ENCODE results near the gene NOP14. TPM values are rescaled to one million over a fixed set of nuclear protein-coding genes. Genes with fewer than 3 reads are reported as not detected.

Gene NOP14
- total and polyA plus RNA-seq, 4 donors = 13.3 to 25.4 (median 19.7) TPM

DNA sequence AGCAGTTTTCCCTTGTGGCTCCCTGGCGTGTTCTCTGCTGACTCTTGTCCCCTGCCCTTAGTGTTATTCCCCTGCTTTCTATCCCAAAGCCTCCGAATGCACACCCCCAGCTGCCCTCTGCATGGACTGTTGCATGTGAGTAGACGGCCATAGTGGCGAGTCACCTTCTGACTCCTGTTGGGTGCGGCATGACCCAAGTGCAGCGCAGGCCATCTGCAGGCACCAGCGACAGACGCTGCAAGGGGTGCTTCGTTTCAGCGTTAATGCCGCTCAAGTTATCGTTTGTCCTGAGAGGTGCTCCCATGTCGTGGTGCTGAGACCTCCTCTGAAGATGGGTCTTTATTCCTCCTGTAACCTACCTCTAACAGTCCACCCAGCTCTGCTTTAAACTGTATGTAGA, 57.7 kb downstream of the NOP14 start:
- Histone ChIP-seq H3K9me3 (ENCODE audit: control insufficient read depth in 4 of 4, insufficient read depth in 3 of 4, low read length in 3 of 4) (no peaks in the 10 kb centered on the region), H3K36me3 (ENCODE audit: control insufficient read depth in 4 of 4, insufficient read depth in 4 of 4, low read length in 4 of 4) (peaks cover 35 to 66% (median 56%) of the 10 kb centered on the region in 4 donors), H3K27ac (ENCODE audit: low read depth in 1 of 2, low read length in 1 of 2) (no peak overlapping the region), H3K27me3 (ENCODE audit: control insufficient read depth in 3 of 3, insufficient read depth in 3 of 3, low read length in 2 of 3) (no peaks in the 10 kb centered on the region), H3K4me1 (ENCODE audit: control insufficient read depth in 5 of 5, insufficient read depth in 5 of 5, low read length in 5 of 5) (peaks cover 0 to 13% (median 0%) of the 10 kb centered on the region in 5 donors), H3K9ac (ENCODE audit: insufficient read depth in 1 of 2, low read length in 2 of 2) (no peak overlapping the region), H3K4me3 (no peak overlapping the region)
- DNase-seq (no peak), ATAC-seq (ENCODE audit: insufficient read depth, low FRiP score) (no peak)
- 93 to 94% methylated on average over 13 of the region's 13 CpGs for WGBS, 2 donors
- TF ChIP-seq, protein P1, sequence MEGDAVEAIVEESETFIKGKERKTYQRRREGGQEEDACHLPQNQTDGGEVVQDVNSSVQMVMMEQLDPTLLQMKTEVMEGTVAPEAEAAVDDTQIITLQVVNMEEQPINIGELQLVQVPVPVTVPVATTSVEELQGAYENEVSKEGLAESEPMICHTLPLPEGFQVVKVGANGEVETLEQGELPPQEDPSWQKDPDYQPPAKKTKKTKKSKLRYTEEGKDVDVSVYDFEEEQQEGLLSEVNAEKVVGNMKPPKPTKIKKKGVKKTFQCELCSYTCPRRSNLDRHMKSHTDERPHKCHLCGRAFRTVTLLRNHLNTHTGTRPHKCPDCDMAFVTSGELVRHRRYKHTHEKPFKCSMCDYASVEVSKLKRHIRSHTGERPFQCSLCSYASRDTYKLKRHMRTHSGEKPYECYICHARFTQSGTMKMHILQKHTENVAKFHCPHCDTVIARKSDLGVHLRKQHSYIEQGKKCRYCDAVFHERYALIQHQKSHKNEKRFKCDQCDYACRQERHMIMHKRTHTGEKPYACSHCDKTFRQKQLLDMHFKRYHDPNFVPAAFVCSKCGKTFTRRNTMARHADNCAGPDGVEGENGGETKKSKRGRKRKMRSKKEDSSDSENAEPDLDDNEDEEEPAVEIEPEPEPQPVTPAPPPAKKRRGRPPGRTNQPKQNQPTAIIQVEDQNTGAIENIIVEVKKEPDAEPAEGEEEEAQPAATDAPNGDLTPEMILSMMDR (IDR thresholded peaks at IDR 0.05; ENCODE audit: control extremely low read depth, extremely low read depth) = no peak

DNA sequence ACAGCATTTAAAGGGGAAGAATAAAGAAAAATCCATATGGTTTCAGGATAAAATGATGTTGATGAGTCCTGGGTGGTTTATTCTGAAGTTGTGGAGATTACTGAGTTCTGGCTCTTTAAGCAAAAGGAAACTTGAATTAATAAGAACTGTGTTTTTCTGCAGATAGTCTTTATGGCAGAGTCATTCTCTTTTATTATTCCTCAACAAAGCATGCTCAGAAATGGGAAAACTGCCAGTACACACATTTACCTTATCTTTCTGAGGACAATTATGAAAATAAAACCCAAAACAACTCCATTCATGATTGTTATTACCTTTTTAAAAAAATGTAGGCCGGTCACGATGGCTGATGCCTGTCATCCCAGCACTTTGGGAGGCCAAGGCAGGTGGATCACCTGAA, 61.1 kb downstream of the NOP14 start:
- no peak for ATAC-seq (ENCODE audit: insufficient read depth, low FRiP score)
- peaks cover 42 to 67% (median 58%) of the 10 kb centered on the region in 4 donors for H3K36me3 ChIP-seq (ENCODE audit: control insufficient read depth in 4 of 4, insufficient read depth in 4 of 4, low read length in 4 of 4)
- no peak overlapping the region for H3K9ac ChIP-seq (ENCODE audit: insufficient read depth in 1 of 2, low read length in 2 of 2)
- 90 to 91% methylated on average over 2 of the region's 2 CpGs for WGBS, 2 donors
- H3K27me3 ChIP-seq (ENCODE audit: control insufficient read depth in 3 of 3, insufficient read depth in 3 of 3, low read length in 2 of 3) = no peaks in the 10 kb centered on the region
- TF ChIP-seq, protein P1 (IDR thresholded peaks at IDR 0.05; ENCODE audit: control extremely low read depth, extremely low read depth) = no peak
- H3K4me3 ChIP-seq = no peak overlapping the region
- peaks cover 0 to 2% (median 0%) of the 10 kb centered on the region in 5 donors for H3K4me1 ChIP-seq (ENCODE audit: control insufficient read depth in 5 of 5, insufficient read depth in 5 of 5, low read length in 5 of 5)
- H3K27ac ChIP-seq (ENCODE audit: low read depth in 1 of 2, low read length in 1 of 2) = no peak overlapping the region
- no peaks in the 10 kb centered on the region for H3K9me3 ChIP-seq (ENCODE audit: control insufficient read depth in 4 of 4, insufficient read depth in 3 of 4, low read length in 3 of 4)
- DNase-seq = no peak

GRCh38 chr4:2901186-2901585, 62.0 kb downstream of the NOP14 start:
- H3K27ac ChIP-seq (ENCODE audit: low read depth in 1 of 2, low read length in 1 of 2) = no peak overlapping the region
- no peak overlapping the region for H3K9ac ChIP-seq (ENCODE audit: insufficient read depth in 1 of 2, low read length in 2 of 2)
- peaks cover 33 to 70% (median 58%) of the 10 kb centered on the region in 4 donors for H3K36me3 ChIP-seq (ENCODE audit: control insufficient read depth in 4 of 4, insufficient read depth in 4 of 4, low read length in 4 of 4)
- ATAC-seq (ENCODE audit: insufficient read depth, low FRiP score) (no peak), DNase-seq (no peak)
- H3K4me1 ChIP-seq (ENCODE audit: control insufficient read depth in 5 of 5, insufficient read depth in 5 of 5, low read length in 5 of 5) = no peaks in the 10 kb centered on the region
- H3K27me3 ChIP-seq (ENCODE audit: control insufficient read depth in 3 of 3, insufficient read depth in 3 of 3, low read length in 2 of 3) = no peaks in the 10 kb centered on the region
- TF ChIP-seq, protein P1 (IDR thresholded peaks at IDR 0.05; ENCODE audit: control extremely low read depth, extremely low read depth) = no peak
- H3K9me3 ChIP-seq (ENCODE audit: control insufficient read depth in 4 of 4, insufficient read depth in 3 of 4, low read length in 3 of 4) = no peaks in the 10 kb centered on the region
- H3K4me3 ChIP-seq = no peak overlapping the region
- 84 to 88% methylated on average over 3 of the region's 3 CpGs for WGBS, 2 donors

DNA sequence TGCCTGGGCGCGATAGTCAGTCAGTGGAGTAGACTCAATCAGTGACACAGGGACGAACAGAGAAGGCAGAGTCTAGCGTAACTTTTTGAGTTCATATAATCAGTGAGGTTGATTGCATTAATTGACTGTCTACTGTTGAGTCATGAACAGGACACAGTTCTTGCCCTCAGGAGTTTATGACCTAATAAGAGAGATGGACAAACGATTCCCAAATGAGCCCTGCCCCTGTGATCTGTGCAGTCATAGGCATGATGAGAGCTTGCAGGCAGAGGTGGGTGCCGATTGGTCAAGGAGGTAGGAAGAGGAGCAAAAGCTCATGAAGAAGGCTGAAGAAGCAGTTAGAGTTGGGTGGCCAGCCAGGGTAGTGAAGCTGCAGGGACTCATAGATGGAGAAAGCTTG, 62.5 kb downstream of the NOP14 start:
- TF ChIP-seq, protein P1 (IDR thresholded peaks at IDR 0.05; ENCODE audit: control extremely low read depth, extremely low read depth) = no peak
- Histone ChIP-seq H3K27ac (ENCODE audit: low read depth in 1 of 2, low read length in 1 of 2) (no peak overlapping the region), H3K27me3 (ENCODE audit: control insufficient read depth in 3 of 3, insufficient read depth in 3 of 3, low read length in 2 of 3) (no peaks in the 10 kb centered on the region), H3K4me3 (no peak overlapping the region), H3K9ac (ENCODE audit: insufficient read depth in 1 of 2, low read length in 2 of 2) (no peak overlapping the region), H3K36me3 (ENCODE audit: control insufficient read depth in 4 of 4, insufficient read depth in 4 of 4, low read length in 4 of 4) (peaks cover 29 to 70% (median 57%) of the 10 kb centered on the region in 4 donors), H3K4me1 (ENCODE audit: control insufficient read depth in 5 of 5, insufficient read depth in 5 of 5, low read length in 5 of 5) (no peaks in the 10 kb centered on the region), H3K9me3 (ENCODE audit: control insufficient read depth in 4 of 4, insufficient read depth in 3 of 4, low read length in 3 of 4) (no peaks in the 10 kb centered on the region)
- DNase-seq = no peak
- 95 to 97% methylated on average over 6 of the region's 6 CpGs for WGBS, 2 donors
- no peak for ATAC-seq (ENCODE audit: insufficient read depth, low FRiP score)
